Choroid plexus epithelial cell (primary cell): Measurements from ENCODE around the gene PLIN4.

ENCODE experiments used
- DNase-seq: peaks from one replicate; pipeline ENCODE4 v3.0.0-alpha.2; 2010; ENCODE audit warnings: low read depth
- H3K4me3 ChIP-seq: 2 replicates; pipeline ENCODE4 v1.5.1; 2011; ENCODE audit warnings: low read depth, mild to moderate bottlenecking, control low read depth, low read length, moderate library complexity
- CTCF ChIP-seq: conservative IDR thresholded peaks from 2 replicates; pipeline ENCODE4 v1.5.1; 2011; ENCODE audit warnings: low read depth, mild to moderate bottlenecking, control low read depth, inconsistent platforms, low read length, moderate library complexity

The PLIN4 gene

GRCh38 chr19:4557144-4557970 lies 39.1 kb upstream of the PLIN4 start:
- DNase-seq = no peak
- H3K4me3 ChIP-seq = no peak overlapping the region
- TF ChIP-seq CTCF = peak; percentile 15

GRCh38 chr19:4556597-4557127 lies 38.4 kb upstream of the PLIN4 start:
- H3K4me3 ChIP-seq = no peak overlapping the region
- DNase-seq = no peak
- TF ChIP-seq CTCF = no peak

- H3K4me3 ChIP-seq = no peak overlapping the region
- DNase-seq = no peak
- TF ChIP-seq CTCF = no peak
These were observed 37.6 kb upstream of the PLIN4 start for GRCh38 chr19:4555657-4556561.

- no peak for DNase-seq
- no peak for TF ChIP-seq CTCF
- H3K4me3 ChIP-seq = no peak overlapping the region
These were observed 36.4 kb upstream of the PLIN4 start for GRCh38 chr19:4554717-4555116.

- TF ChIP-seq CTCF = no peak
- no peak for DNase-seq
- H3K4me3 ChIP-seq = no peak overlapping the region
These were observed 35.5 kb upstream of the PLIN4 start for GRCh38 chr19:4553775-4554174.

- no peak for DNase-seq
- H3K4me3 ChIP-seq = no peak overlapping the region
- TF ChIP-seq CTCF = no peak
These were observed 34.9 kb upstream of the PLIN4 start for GRCh38 chr19:4553092-4553695.
